ENCODE measurements around the gene COG5.

DNA sequence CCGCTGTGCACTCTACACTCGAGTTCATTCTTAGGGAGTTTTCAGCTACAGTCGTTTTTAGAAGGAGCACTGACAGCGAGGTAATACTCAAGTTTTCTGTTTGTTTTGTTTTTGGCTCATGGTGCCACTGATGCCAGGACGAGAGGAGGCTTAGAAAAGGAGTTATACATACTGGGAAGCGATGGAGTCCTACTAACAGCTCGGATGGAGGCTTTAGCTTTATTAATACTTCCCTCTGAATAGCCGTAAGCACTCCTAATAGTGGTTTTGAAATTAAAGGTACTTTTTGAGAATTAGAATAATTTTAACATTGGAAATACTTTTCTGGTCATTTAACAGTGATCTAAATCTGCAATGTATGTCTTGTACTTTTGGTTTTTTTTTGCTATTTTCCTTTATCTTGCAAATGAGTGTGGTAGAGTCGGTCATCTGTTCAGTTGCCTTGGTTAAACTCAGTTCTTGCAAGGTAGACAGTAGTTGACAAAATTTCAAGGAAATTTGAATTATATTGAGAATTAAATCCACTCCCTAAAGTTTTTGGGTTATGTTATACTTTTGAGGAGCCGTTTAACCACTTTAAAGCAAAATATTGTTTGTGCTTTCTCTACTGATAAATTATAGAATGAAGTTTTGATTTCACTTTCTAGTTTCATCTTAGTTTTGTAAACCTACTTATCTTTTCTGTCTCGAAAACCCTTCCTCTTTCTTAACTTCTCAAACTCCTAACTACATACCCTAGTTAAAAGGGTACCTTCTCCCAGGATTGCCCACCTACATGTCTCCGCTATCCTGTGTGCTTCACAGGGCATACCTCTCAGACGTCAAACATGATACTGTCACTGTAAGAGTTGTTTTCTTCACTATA lies 393.4 kb downstream of the COG5 start:
- TF ChIP-seq ZNF274 (IDR thresholded peaks at IDR 0.05; ENCODE audit: low read depth, low read length) (no peak), YY1 (IDR thresholded peaks at IDR 0.05; ENCODE audit: insufficient read depth, insufficient read length) (no peak), SUZ12 (IDR thresholded peaks at IDR 0.05; ENCODE audit: extremely low read depth, insufficient read depth, insufficient read length) (no peak)

Data from NT2/D1 (cell line).